ENCODE measurements around the gene PARP1. TPM values are rescaled to one million over a fixed set of nuclear protein-coding genes. Genes with fewer than 3 reads are reported as not detected.

The PARP1 gene
- total and polyA plus RNA-seq, 2 donors (not counting 1 experiment from before 2014, with no cell fraction given), result 61.7 to 78.4 TPM

GRCh38 chr1:226351709-226352108 is 56.2 kb downstream of the PARP1 start:
- no peak for TF ChIP-seq EZH2 (IDR thresholded peaks at IDR 0.05; ENCODE audit: low read length, missing control alignments)
- TF ChIP-seq, protein P1, sequence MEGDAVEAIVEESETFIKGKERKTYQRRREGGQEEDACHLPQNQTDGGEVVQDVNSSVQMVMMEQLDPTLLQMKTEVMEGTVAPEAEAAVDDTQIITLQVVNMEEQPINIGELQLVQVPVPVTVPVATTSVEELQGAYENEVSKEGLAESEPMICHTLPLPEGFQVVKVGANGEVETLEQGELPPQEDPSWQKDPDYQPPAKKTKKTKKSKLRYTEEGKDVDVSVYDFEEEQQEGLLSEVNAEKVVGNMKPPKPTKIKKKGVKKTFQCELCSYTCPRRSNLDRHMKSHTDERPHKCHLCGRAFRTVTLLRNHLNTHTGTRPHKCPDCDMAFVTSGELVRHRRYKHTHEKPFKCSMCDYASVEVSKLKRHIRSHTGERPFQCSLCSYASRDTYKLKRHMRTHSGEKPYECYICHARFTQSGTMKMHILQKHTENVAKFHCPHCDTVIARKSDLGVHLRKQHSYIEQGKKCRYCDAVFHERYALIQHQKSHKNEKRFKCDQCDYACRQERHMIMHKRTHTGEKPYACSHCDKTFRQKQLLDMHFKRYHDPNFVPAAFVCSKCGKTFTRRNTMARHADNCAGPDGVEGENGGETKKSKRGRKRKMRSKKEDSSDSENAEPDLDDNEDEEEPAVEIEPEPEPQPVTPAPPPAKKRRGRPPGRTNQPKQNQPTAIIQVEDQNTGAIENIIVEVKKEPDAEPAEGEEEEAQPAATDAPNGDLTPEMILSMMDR (conservative IDR thresholded peaks at IDR 0.05 in 1 of 2, IDR thresholded peaks at IDR 0.05 in 1 of 2; ENCODE audit: low read depth in 1 of 2, low read length in 2 of 2), result no peak
- Histone ChIP-seq H4K20me1 (ENCODE audit: control insufficient read depth, extremely low read depth, insufficient read depth, low read length) (no peaks in the 10 kb centered on the region), H3K4me3 (replicated peaks in 1 of 4; ENCODE audit: control extremely low read depth in 1 of 4, insufficient read depth in 1 of 4, low read depth in 3 of 4, low read length in 4 of 4) (no peak overlapping the region)

GRCh38 chr1:226350519-226350865 is 57.4 kb downstream of the PARP1 start:
- no peaks in the 10 kb centered on the region for H3K27me3 ChIP-seq (ENCODE audit: control insufficient read depth, insufficient read depth, low read length)
- no peaks in the 10 kb centered on the region for H3K4me1 ChIP-seq (ENCODE audit: control insufficient read depth, extremely low read depth, insufficient read depth, low read length)
- no peak overlapping the region for H3K9ac ChIP-seq (ENCODE audit: insufficient read depth, low read length)
- H3K4me2 ChIP-seq (ENCODE audit: extremely low read depth, insufficient read depth, low read length), result no peak overlapping the region
- H3K27ac ChIP-seq (ENCODE audit: insufficient read depth, low read length), result no peak overlapping the region
- no peak overlapping the region for H3K4me3 ChIP-seq (replicated peaks in 1 of 4; ENCODE audit: control extremely low read depth in 1 of 4, insufficient read depth in 1 of 4, low read depth in 3 of 4, low read length in 4 of 4)
- H2AFZ ChIP-seq (ENCODE audit: low read length), result no peak overlapping the region
- H3K36me3 ChIP-seq (ENCODE audit: control insufficient read depth, insufficient read depth, low read length), result no peaks in the 10 kb centered on the region
- H3K79me2 ChIP-seq (ENCODE audit: control insufficient read depth, insufficient read depth, low read length), result no peaks in the 10 kb centered on the region
- H3K9me3 ChIP-seq (ENCODE audit: control insufficient read depth, insufficient read depth, low read depth, low read length), result no peaks in the 10 kb centered on the region
- TF ChIP-seq, protein P1 (conservative IDR thresholded peaks at IDR 0.05 in 1 of 2, IDR thresholded peaks at IDR 0.05 in 1 of 2; ENCODE audit: low read depth in 1 of 2, low read length in 2 of 2), result no peak
- TF ChIP-seq EZH2 (IDR thresholded peaks at IDR 0.05; ENCODE audit: low read length, missing control alignments), result no peak
- DNase-seq (ENCODE audit: low read depth in 2 of 2), result no peak
- H4K20me1 ChIP-seq (ENCODE audit: control insufficient read depth, extremely low read depth, insufficient read depth, low read length), result no peaks in the 10 kb centered on the region

More at GRCh38 chr1:226351709-226352108, 56.2 kb downstream of the PARP1 start:
- H3K27me3 ChIP-seq (ENCODE audit: control insufficient read depth, insufficient read depth, low read length), result no peaks in the 10 kb centered on the region
- DNase-seq (ENCODE audit: low read depth in 2 of 2), result no peak
- H3K4me2 ChIP-seq (ENCODE audit: extremely low read depth, insufficient read depth, low read length), result no peak overlapping the region
- H2AFZ ChIP-seq (ENCODE audit: low read length), result no peak overlapping the region
- H3K9ac ChIP-seq (ENCODE audit: insufficient read depth, low read length), result no peak overlapping the region
- H3K4me1 ChIP-seq (ENCODE audit: control insufficient read depth, extremely low read depth, insufficient read depth, low read length), result no peaks in the 10 kb centered on the region
- no peaks in the 10 kb centered on the region for H3K79me2 ChIP-seq (ENCODE audit: control insufficient read depth, insufficient read depth, low read length)
- H3K27ac ChIP-seq (ENCODE audit: insufficient read depth, low read length), result no peak overlapping the region
- H3K9me3 ChIP-seq (ENCODE audit: control insufficient read depth, insufficient read depth, low read depth, low read length), result no peaks in the 10 kb centered on the region
- no peaks in the 10 kb centered on the region for H3K36me3 ChIP-seq (ENCODE audit: control insufficient read depth, insufficient read depth, low read length)

DNA sequence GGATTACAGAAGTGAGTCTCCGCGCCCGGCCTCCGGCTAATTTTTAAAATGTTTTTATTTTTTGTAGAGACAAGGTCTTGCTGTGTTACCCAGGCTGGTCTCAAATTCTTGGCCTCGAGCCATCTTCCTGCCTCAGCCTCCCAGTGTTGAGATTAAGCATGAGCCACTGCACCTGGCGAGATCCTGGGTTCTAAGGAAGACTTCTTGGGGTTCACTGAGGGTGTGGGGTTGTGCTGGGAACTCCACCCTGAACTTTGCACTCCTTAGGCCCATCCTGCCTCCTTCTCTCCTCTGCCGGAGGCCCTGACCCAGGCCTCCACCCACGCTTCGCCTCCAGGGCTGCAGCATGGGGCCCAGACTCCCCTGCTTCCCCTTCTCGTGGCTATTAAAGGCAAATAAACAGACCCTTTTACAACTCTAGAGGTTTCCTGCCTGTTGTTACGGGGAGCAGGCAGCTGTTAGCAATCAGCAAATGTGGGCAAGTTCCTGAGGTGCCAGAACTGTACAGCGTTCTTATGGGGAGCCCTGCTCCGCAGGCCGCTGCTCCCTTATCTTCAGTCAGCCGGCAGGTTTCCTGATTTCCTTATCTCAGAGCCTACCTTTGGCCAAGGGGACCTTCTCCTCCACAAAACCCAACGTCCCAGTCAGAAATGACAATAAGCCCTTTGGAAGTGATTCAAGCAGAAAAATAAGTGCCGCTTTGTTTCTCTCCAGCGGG is 57.9 kb downstream of the PARP1 start:
- Histone ChIP-seq H3K4me2 (ENCODE audit: extremely low read depth, insufficient read depth, low read length) (no peak overlapping the region), H3K36me3 (ENCODE audit: control insufficient read depth, insufficient read depth, low read length) (no peaks in the 10 kb centered on the region), H3K27me3 (ENCODE audit: control insufficient read depth, insufficient read depth, low read length) (no peaks in the 10 kb centered on the region), H3K4me1 (ENCODE audit: control insufficient read depth, extremely low read depth, insufficient read depth, low read length) (no peaks in the 10 kb centered on the region), H3K4me3 (replicated peaks in 1 of 4; ENCODE audit: control extremely low read depth in 1 of 4, insufficient read depth in 1 of 4, low read depth in 3 of 4, low read length in 4 of 4) (no peak overlapping the region), H3K9me3 (ENCODE audit: control insufficient read depth, insufficient read depth, low read depth, low read length) (no peaks in the 10 kb centered on the region), H2AFZ (ENCODE audit: low read length) (no peak overlapping the region), H3K79me2 (ENCODE audit: control insufficient read depth, insufficient read depth, low read length) (no peaks in the 10 kb centered on the region), H3K27ac (ENCODE audit: insufficient read depth, low read length) (no peak overlapping the region), H4K20me1 (ENCODE audit: control insufficient read depth, extremely low read depth, insufficient read depth, low read length) (no peaks in the 10 kb centered on the region), H3K9ac (ENCODE audit: insufficient read depth, low read length) (no peak overlapping the region)
- no peak for TF ChIP-seq EZH2 (IDR thresholded peaks at IDR 0.05; ENCODE audit: low read length, missing control alignments)
- TF ChIP-seq, protein P1 (conservative IDR thresholded peaks at IDR 0.05 in 1 of 2, IDR thresholded peaks at IDR 0.05 in 1 of 2; ENCODE audit: low read depth in 1 of 2, low read length in 2 of 2), result no peak
- DNase-seq (ENCODE audit: low read depth in 2 of 2), result no peak

All from fibroblast of lung (primary cell).